Hepatocyte (in vitro differentiated cells): ENCODE measurements around the gene HYAL3. TPM values are rescaled to one million over a fixed set of nuclear protein-coding genes. Genes with fewer than 3 reads are reported as not detected.
"Not testable (repeated sequence)": the region's sequence is repeated elsewhere in the genome, so short reads cannot be mapped to it uniquely, and the experiment has no call there.

Source experiments
- DNase-seq: peaks from one replicate; pipeline ENCODE4 v3.0.0-alpha.2; 2016; ENCODE audit warnings: low spot score
- H2AFZ ChIP-seq: fragments of 200-600 bp; sonication (generic); 2 replicates; pipeline ENCODE4 v1.6.0; 2016; ENCODE audit warnings: antibody characterized with exemption, mild to moderate bottlenecking
- H3K27ac ChIP-seq: fragments of 200-600 bp; sonication (generic); 2 replicates; pipeline ENCODE4 v1.5.1; 2016; ENCODE audit warnings: mild to moderate bottlenecking
- H3K27me3 ChIP-seq: fragments of 200-600 bp; sonication (generic); 2 replicates; pipeline ENCODE4 v1.6.1; 2016
- H3K36me3 ChIP-seq: fragments of 200-600 bp; sonication (generic); replicated peaks from 2 replicates; pipeline ENCODE4 v1.5.1; 2016; ENCODE audit warnings: low read depth; ENCODE audit not compliant: insufficient read depth
- H3K4me1 ChIP-seq: fragments of 200-600 bp; sonication (generic); 2 replicates; pipeline ENCODE4 v1.5.1; 2016; ENCODE audit warnings: mild to moderate bottlenecking, moderate library complexity; ENCODE audit not compliant: insufficient read depth
- H3K4me2 ChIP-seq: fragments of 200-600 bp; sonication (generic); 2 replicates; pipeline ENCODE4 v1.6.0; 2016
- H3K4me3 ChIP-seq: fragments of 200-600 bp; sonication (generic); 2 replicates; pipeline ENCODE4 v1.5.1; 2016; ENCODE audit warnings: mild to moderate bottlenecking
- H3K79me2 ChIP-seq: fragments of 200-600 bp; sonication (generic); 2 replicates; pipeline ENCODE4 v1.6.0; 2017; ENCODE audit warnings: mild to moderate bottlenecking
- H3K9me2 ChIP-seq: fragments of 200-600 bp; sonication (generic); replicated peaks from 2 replicates; pipeline ENCODE4 v1.6.0; 2017; ENCODE audit warnings: mild to moderate bottlenecking; ENCODE audit not compliant: insufficient read depth
- H3K9me3 ChIP-seq: fragments of 200-600 bp; sonication (generic); 2 replicates; pipeline ENCODE4 v1.5.1; 2016; ENCODE audit warnings: low read depth, mild to moderate bottlenecking
- H4K20me1 ChIP-seq: fragments of 200-600 bp; sonication (generic); 2 replicates; pipeline ENCODE4 v1.6.0; 2016; ENCODE audit warnings: mild to moderate bottlenecking; ENCODE audit not compliant: insufficient read depth, poor library complexity, severe bottlenecking
- CTCF ChIP-seq: fragments of 200-600 bp; sonication (generic); IDR thresholded peaks from 2 replicates; pipeline ENCODE4 v1.5.1; 2016; ENCODE audit warnings: antibody characterized with exemption, mild to moderate bottlenecking; ENCODE audit not compliant: poor library complexity
- EZH2 ChIP-seq: fragments of 200-600 bp; sonication (generic); IDR thresholded peaks from 2 replicates; pipeline ENCODE4 v1.6.1; 2016; ENCODE audit warnings: antibody characterized with exemption, mild to moderate bottlenecking, borderline replicate concordance
- EZH2phosphoT487 ChIP-seq: fragments of 200-600 bp; sonication (generic); IDR thresholded peaks from one replicate; pipeline ENCODE4 v1.6.1; 2018; ENCODE audit warnings: antibody characterized with exemption, mild to moderate bottlenecking, low read depth, moderate library complexity; ENCODE audit not compliant: unreplicated experiment, severe bottlenecking
- WGBS: methylation state at CpG from one replicate; pipeline ENCODE4 v1.1.6; 2016; ENCODE audit warnings: low lambda C conversion rate; ENCODE audit errors: missing lambda C conversion rate; 5-methylcytosine and 5-hydroxymethylcytosine counted together
- polyA plus RNA-seq: library from polyadenylated mRNA; unstranded; fragments of >200 nt; fragmentation: Nextera tagmentation; extraction: Ambion mirVana; gene quantifications from 2 replicates; pipeline ENCODE4 v1.2.1, GENCODE V29; 2016
- total RNA-seq: library from RNA; depleted of rRNA; stranded (reverse); fragments of >200 nt; gene quantifications from 2 replicates; pipeline ENCODE4 v1.2.3, GENCODE V29; 2014

Gene HYAL3
- total and polyA plus RNA-seq, 2 experiments from 2014 or later: 3.7 to 7.0 TPM

GRCh38 chr3:50316657-50317242 is 17.5 kb upstream of the HYAL3 start:
- H3K9me3 ChIP-seq: no peaks in the 10 kb centered on the region
- H4K20me1 ChIP-seq: peaks cover 3% of the 10 kb centered on the region
- WGBS: 47% methylated on average over 9 of the region's 9 CpGs
- no peaks in the 10 kb centered on the region for H3K27me3 ChIP-seq
- peak overlapping the region; percentile 91 for H3K27ac ChIP-seq
- no peak for TF ChIP-seq EZH2phosphoT487
- no peak for TF ChIP-seq CTCF
- no peak for TF ChIP-seq EZH2
- no peaks in the 10 kb centered on the region for H3K36me3 ChIP-seq
- H3K4me3 ChIP-seq: no peak overlapping the region
- H2AFZ ChIP-seq: no peak overlapping the region
- no peaks in the 10 kb centered on the region for H3K9me2 ChIP-seq
- peak overlapping the region; percentile 61 for H3K4me2 ChIP-seq
- peak; percentile 91 for DNase-seq
- H3K79me2 ChIP-seq: peaks cover 38% of the 10 kb centered on the region
- peaks cover 37% of the 10 kb centered on the region for H3K4me1 ChIP-seq

DNA sequence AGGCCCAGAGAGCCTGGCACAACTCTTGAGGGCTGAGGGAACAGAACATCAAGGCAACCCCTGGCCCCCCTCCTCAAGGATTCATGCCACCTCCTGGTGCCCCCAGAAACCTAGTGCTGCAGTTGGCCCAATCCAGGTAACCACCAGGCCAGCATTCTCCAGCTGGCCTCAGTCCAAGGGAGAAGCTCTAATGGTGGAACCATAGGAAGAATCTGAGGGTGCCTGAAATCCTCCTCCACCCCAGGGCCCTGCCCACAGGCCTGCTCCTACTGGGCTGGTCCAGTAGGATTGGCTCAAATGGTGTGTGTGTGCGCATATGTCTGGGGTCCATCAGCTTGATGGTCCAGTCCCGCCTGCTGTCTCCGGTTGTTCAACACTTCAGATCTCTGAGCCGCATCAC is 15.6 kb upstream of the HYAL3 start:
- WGBS: 96% methylated on average over 4 of the region's 4 CpGs
- peaks cover 30% of the 10 kb centered on the region for H3K4me1 ChIP-seq

GRCh38 chr3:50314342-50314741 is 15.1 kb upstream of the HYAL3 start:
- DNase-seq: no peak
- Histone ChIP-seq H3K9me3 (no peaks in the 10 kb centered on the region), H3K4me3 (no peak overlapping the region), H3K4me2 (no peak overlapping the region), H3K9me2 (no peaks in the 10 kb centered on the region), H3K79me2 (peaks cover 23% of the 10 kb centered on the region), H3K4me1 (peaks cover 26% of the 10 kb centered on the region), H4K20me1 (peaks cover 3% of the 10 kb centered on the region), H3K27me3 (no peaks in the 10 kb centered on the region), H3K36me3 (no peaks in the 10 kb centered on the region), H3K27ac (no peak overlapping the region), H2AFZ (no peak overlapping the region)
- TF ChIP-seq EZH2phosphoT487 (no peak), EZH2 (no peak), CTCF (no peak)
- WGBS: 90% methylated on average over 3 of the region's 3 CpGs

More for the DNA sequence above, 15.6 kb upstream of the HYAL3 start:
- TF ChIP-seq CTCF (no peak), EZH2phosphoT487 (no peak), EZH2 (no peak)
- no peak overlapping the region for H3K4me2 ChIP-seq
- no peaks in the 10 kb centered on the region for H3K9me3 ChIP-seq
- peaks cover 3% of the 10 kb centered on the region for H4K20me1 ChIP-seq
- no peaks in the 10 kb centered on the region for H3K27me3 ChIP-seq
- H3K9me2 ChIP-seq: no peaks in the 10 kb centered on the region
- peaks cover 28% of the 10 kb centered on the region for H3K79me2 ChIP-seq
- H3K27ac ChIP-seq: no peak overlapping the region
- no peak overlapping the region for H2AFZ ChIP-seq
- no peaks in the 10 kb centered on the region for H3K36me3 ChIP-seq
- DNase-seq: no peak
- no peak overlapping the region for H3K4me3 ChIP-seq

DNA sequence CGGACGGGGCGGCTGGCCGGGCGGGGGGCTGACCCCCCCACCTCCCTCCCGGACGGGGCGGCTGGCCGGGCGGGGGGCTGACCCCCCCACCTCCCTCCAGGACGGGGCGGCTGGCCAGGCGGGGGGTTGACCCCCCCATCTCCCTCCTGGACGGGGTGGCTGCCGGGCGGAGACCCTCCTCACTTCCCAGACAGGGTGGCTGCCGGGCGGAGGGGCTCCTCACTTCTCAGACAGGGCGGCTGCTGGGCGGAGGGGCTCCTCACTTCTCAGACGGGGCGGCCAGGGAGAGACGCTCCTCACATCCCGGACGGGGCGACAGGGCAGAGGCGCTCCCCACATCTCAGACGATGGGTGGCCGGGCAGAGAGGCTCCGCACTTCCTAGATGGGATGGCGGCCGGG is 12.8 kb upstream of the HYAL3 start:
- H3K9me2 ChIP-seq, H3K4me3 ChIP-seq, H3K27ac ChIP-seq, H3K79me2 ChIP-seq, DNase-seq, H3K4me2 ChIP-seq, H2AFZ ChIP-seq, H3K27me3 ChIP-seq, H3K4me1 ChIP-seq, H3K36me3 ChIP-seq, H3K9me3 ChIP-seq, H4K20me1 ChIP-seq: not testable (repeated sequence)
- 96% methylated on average over 15 of the region's 32 CpGs for WGBS
